EL (cell line): ENCODE data around the gene DDX24.

Experiments
- DNase-seq: peaks from one replicate; pipeline ENCODE4 v3.0.0-alpha.2; 2016

DDX24 gene, protein sequence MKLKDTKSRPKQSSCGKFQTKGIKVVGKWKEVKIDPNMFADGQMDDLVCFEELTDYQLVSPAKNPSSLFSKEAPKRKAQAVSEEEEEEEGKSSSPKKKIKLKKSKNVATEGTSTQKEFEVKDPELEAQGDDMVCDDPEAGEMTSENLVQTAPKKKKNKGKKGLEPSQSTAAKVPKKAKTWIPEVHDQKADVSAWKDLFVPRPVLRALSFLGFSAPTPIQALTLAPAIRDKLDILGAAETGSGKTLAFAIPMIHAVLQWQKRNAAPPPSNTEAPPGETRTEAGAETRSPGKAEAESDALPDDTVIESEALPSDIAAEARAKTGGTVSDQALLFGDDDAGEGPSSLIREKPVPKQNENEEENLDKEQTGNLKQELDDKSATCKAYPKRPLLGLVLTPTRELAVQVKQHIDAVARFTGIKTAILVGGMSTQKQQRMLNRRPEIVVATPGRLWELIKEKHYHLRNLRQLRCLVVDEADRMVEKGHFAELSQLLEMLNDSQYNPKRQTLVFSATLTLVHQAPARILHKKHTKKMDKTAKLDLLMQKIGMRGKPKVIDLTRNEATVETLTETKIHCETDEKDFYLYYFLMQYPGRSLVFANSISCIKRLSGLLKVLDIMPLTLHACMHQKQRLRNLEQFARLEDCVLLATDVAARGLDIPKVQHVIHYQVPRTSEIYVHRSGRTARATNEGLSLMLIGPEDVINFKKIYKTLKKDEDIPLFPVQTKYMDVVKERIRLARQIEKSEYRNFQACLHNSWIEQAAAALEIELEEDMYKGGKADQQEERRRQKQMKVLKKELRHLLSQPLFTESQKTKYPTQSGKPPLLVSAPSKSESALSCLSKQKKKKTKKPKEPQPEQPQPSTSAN

DNA sequence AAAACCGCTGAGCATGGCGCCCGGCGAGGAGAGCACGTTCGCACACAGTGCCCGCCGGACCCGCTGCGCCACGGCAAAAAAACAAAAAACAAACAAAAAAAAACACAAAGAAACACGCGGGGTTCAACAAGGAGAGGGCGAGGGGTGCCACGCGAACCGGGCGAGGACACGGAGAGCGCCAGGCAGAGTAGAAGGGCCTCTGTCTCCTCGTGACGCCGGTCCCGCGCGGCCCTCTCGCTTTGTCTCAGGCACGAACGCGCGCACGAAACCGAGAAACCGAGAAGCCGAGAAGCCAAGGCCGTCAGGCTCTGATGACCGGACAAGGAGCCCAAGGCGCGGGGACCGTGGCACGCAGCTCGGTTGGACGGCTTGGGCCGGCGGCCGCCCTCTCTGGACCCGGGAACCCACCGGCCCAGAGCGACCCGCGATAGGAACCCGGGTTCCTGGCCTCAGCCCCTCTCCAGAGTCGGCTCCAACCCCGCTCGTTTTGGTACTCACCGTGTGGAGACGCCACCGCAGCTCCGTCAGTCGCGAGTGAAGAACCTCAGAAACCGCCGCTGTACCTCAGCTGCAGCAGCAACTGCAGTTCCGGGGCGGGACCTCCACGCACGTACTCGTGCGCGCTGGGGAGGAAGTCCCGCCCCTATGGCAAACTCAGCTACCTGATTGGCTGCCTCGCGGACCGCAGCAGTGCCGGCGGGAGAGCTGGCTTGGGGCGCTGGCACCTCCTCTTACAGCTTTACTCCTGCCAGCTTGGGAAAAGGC is at the start of gene DDX24, which contains the start of gene IFI27L1:
DDX24 (minus strand) TSS at position 582 of the 765 bp plus-strand sequence. CDS start 1,460 bp downstream, outside the sequence.
IFI27L1 (plus strand) TSS at position 690 of the 765 bp plus-strand sequence. CDS start 15,628 bp downstream, outside the sequence.
- DNase-seq, result peak; percentile 96

DNA sequence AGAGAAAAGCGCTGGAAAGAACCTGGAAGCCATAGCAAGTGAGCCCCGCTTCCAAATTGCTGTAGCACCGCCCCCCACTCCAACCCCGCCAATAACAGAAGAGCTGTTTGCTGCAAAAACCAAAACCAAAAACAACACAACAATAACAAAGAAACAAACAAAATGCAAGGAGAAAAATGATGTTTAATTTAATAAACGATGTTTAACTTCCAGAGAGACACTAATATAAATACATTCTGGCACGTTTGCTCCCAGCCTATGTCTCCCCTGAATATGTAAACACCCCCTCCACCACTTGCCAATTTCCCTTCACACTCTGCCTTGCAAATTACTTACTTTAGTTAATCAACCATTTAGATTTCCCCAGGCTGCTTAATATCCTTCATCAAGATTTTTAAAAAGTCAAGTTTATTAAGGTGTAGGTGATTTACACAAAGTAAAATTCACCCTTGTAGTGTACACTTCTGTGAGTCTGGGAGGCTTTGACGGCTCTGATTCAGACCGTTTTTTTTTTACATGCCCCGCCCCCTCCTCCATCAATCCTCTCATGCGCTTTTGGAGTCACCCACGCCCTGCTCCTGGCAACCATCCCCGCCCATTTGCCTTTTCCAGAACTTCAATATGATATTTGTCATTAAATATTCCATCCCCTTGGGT is 48.9 kb upstream of the DDX24 start:
- peak; percentile 73 for DNase-seq

- DNase-seq, result peak; percentile 92
These were observed 48.2 kb upstream of the DDX24 start, which contains the start of gene IFI27L2 for GRCh38 chr14:94129111-94129757. Gene IFI27L2, minus strand, starts transcription at chr14:94129604. Its CDS starts 40 bp downstream, at chr14:94129564.

- DNase-seq, result no peak
These were observed 47.3 kb upstream of the DDX24 start for GRCh38 chr14:94128216-94128839.

- DNase-seq, result no peak
These were observed 46.3 kb upstream of the DDX24 start for GRCh38 chr14:94127330-94127729.

DNA sequence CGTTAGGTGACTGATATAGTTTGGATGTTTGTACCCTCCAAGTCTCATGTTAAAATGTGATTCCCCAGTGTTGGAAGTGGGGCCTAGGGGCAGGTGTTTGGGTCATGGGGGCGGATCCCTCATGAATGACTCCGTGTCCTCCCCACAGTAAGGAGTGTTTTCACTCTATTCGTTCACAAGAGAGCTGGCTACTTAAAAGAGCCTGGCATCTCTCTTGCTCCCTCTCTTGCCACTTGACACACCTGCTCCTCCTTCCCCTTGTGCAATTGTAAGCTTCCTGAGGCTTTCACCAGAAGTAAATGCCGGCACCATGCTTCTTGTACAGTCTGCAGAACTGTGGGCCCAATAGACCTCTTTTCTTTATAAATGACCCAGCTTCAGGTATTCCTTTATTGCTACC is 45.8 kb upstream of the DDX24 start:
- DNase-seq, result no peak

- no peak for DNase-seq
These were observed 45.3 kb upstream of the DDX24 start for GRCh38 chr14:94126419-94126677.

DNA sequence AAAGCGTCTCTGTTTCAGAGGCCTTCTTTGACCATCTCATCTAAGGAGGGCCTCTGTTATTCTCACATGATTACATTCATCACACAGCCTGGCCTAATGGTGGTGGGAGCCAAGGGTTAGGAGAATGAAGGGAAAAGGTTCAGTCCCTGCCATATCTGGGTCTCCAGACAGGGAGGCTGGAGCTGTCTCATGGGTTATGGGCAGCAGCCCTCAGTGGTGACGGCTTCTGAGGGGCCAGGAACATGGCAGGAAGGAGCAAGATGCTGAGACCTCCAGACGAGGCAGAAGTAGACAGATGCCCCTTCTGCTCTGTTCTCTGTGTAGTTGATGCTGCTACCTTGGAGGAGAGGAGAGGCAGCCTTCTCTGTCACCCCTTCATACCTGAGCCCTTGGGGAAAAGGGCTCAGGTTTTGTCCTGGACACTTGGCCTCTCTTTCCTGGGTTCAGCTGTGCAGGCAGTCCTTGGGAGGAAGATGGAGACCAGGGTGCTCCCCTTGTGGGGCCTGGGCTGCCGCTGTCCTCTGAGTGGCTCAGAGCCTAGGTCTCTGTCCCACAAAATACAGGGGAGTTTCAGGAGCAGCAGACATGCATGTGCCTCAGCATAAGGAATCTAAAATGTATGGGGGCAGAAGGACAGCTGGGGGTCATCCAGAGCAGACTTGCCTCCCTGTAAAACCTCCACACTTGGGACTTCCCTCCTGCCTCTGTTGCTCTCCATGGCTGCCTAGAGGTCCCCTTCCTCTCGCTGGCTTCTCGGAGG is 44.8 kb upstream of the DDX24 start:
- no peak for DNase-seq

- no peak for DNase-seq
These were observed 43.8 kb upstream of the DDX24 start for GRCh38 chr14:94124582-94125377.

- no peak for DNase-seq
These were observed 42.9 kb upstream of the DDX24 start for GRCh38 chr14:94123868-94124267.

DNA sequence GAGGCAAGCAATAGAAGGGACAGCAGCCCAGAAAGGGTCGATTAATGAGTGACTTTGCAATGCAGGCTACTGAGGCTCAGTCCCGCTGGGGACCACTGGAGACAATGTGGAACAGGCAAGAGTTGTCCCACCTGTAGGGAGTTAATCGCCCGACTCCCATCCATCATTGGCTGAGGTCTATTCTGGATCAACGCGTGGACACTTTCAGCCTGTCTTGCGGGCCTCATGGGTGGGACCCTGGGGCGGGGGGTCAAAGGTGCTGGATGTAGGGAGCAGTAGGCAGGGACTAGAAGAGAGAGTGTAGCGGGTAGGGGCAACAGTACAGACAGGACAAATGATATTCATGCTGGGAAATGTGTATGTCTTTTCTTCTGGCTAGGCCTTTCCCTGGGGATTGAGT is 42.3 kb upstream of the DDX24 start:
- no peak for DNase-seq

DNA sequence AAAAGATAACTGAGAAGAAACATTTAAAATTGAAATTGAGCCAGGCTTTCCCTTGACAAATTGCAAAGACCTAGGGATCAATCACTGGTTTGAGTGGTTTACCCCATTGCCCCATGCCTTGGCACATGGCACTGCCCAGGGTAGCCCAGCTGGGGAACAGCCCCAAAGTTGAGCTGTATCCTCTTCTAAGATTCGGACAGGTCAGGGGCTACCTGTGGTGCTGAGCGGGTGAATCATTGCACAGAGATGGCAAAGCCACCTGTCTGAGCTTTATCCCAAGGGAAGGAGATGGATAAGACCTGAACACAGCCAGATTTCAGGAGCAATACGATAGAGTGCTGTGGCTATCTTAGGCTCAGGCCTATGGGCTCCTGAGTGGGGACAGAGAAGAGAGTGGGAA is 41.4 kb upstream of the DDX24 start:
- no peak for DNase-seq

GRCh38 chr14:94121485-94121884 is 40.5 kb upstream of the DDX24 start:
- no peak for DNase-seq

- DNase-seq, result peak; percentile 88
These were observed 39.8 kb upstream of the DDX24 start for GRCh38 chr14:94120667-94121340.

GRCh38 chr14:94119071-94119470 is 38.1 kb upstream of the DDX24 start:
- DNase-seq, result no peak

DNA sequence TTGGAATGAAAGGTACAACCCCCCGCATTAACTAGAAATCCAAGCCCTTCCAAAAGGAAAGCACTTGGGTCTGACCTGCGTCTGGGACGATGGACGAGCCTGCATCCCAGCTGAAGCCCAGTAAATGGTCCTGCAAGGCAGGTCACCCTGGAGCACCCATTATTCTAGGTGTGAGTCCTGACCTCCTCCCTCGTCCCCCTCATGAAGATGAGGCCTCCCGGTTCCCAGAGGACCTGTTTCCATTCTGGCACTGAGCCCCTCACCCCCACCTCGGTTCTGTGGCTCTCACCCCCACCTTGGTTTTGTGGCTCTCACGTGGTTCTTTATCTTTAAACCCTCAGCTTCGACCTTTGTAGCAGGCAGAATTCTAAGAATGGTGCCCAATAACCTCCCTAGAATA is 36.9 kb upstream of the DDX24 start:
- DNase-seq, result no peak

DNA sequence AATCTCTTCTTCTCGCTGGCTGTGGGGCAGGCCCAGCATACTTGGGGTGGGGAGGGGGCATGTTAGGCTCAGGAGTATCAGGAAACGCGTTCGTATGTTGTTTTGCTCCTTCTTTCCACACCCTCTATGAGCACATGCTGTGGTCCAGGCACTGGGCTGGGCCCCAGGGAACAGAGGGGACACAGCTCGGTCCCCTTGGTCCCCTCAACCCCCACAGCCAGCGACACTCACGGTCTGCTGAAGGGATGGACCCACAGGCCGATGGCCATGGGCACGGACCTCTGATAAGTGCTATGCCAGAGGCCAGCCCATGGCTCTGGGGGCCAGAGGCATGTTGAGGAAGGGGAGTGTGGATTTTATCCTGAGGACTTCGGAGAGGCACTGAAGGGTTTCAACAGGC is 35.7 kb upstream of the DDX24 start:
- DNase-seq, result no peak

- DNase-seq, result no peak
These were observed 34.6 kb upstream of the DDX24 start for GRCh38 chr14:94115631-94116030.

DNA sequence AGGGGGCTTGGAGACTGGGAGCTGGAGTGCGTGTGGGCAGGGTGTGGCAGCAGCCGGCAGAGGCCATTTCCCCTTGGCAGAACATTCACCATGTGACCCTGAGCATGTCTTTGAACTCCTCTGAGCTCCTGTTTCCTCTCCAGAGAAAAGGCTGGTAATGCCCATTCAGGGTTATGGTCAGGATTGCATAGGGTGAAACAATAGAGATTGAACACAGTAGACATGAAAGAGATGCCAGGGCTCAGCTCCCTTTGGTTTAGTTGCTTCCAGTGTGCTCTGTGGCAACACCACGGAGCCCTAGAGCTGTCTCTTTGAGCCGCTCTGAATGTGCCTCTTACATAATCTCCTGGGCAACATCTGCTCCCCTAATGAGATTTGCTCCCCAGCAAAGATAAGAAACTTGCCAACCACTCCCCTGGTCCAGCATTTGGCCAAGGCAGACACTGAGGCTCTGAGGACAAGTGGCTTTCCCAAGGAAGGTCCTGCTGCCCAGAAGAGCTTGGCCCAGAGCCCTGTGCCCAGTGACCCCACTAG is 34.1 kb upstream of the DDX24 start:
- DNase-seq, result peak; percentile 31
